ENCODE data around the gene PRR36. TPM values are rescaled to one million over a fixed set of nuclear protein-coding genes. Genes with fewer than 3 reads are reported as not detected.

PRR36 gene
- total and polyA plus RNA-seq, 2 donors (not counting 1 experiment from before 2014, with no cell fraction given), result 0.01 TPM; not detected in 1

DNA sequence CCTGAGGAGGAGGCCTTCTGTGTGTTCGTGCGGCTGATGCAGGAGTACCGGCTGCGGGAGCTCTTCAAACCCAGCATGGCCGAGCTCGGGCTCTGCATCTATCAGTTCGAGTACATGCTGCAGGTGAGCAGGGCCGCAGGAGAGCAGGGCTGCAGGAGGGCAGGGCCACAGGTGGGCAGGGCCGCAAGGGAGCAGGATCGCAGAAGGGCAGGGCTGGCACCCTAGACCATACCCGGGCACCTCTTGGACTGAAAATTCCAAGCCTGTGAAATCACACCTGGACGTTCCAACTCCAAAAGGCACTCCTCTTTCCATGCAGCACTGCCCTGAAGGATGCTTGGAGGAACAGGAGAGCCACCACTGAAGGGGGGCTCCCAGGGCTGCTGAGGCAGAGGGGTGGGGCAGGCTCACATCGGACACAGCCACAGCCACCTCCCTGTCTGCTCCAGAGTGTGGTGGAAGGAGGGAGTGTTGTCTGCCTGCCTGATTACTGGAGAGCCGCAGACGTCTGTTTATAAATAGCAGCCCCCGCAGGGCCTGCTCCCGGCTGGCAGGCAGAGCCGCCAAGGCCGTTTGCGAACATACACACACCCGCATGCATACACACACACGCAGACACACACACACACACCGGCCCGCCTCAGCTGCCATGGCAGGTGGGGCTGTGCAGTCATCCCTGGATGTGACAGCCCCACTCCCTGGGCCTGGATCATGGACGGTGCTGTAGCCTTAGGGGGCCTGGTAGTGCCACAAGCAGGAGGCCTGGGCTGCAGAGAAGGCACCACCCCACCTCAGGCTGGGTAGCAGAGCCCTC is 24.0 kb downstream of the PRR36 start:
- Mint-ChIP-seq H3K4me3 (no peak overlapping the region), H3K4me1 (peaks cover 8% of the 10 kb centered on the region), H3K27ac (no peak overlapping the region), H3K27me3 (peaks cover 2% of the 10 kb centered on the region), H3K9me3 (ENCODE audit: insufficient read depth) (no peaks in the 10 kb centered on the region)
- H3K27ac ChIP-seq (ENCODE audit: low read length in 2 of 2), result no peak overlapping the region
- H3K4me1 ChIP-seq (ENCODE audit: control insufficient read depth in 2 of 2, insufficient read depth in 2 of 2, low read length in 2 of 2), result peaks cover 6 to 7% of the 10 kb centered on the region in 2 donors
- no peaks in the 10 kb centered on the region for H3K79me2 ChIP-seq (ENCODE audit: control insufficient read depth, insufficient read depth, low read length)
- intact Hi-C loops (cut with micrococcal nuclease), result loop anchor here (5.0 kb wide), 1 partner anchor 92 kb away; the partner anchor contains the start of gene TIMM44
- WGBS (ENCODE audit: insufficient coverage), result 87% methylated on average over 25 of the region's 25 CpGs
- peaks cover 1% of the 10 kb centered on the region for H4K20me1 ChIP-seq (ENCODE audit: control insufficient read depth, insufficient read depth, low read length, poor library complexity, severe bottlenecking)
- no peak overlapping the region for H3K4me2 ChIP-seq (replicated peaks; ENCODE audit: low read depth, low read length, poor library complexity, severe bottlenecking)
- no peak overlapping the region for H3K9ac ChIP-seq (ENCODE audit: low read length)
- H3K4me3 ChIP-seq (ENCODE audit: control extremely low read depth in 1 of 5, extremely low read depth in 1 of 5, insufficient read depth in 1 of 5, low read depth in 2 of 5, low read length in 4 of 5), result no peak overlapping the region
- POLR2A ChIA-PET, result interaction anchor here (0.5 kb wide), 1 partner anchor 186 kb away, joined by 3 read pairs; no protein-coding TSS in a partner anchor
- peaks cover 0 to 7% (median 0%) of the 10 kb centered on the region in 4 experiments for H3K27me3 ChIP-seq (replicated peaks in 1 of 4; ENCODE audit: control extremely low read depth in 1 of 4, control insufficient read depth in 3 of 4, insufficient read depth in 4 of 4, low read length in 3 of 4)
- ATAC-seq (ENCODE audit: low read depth) (no peak), DNase-seq (no peak)
- TF ChIP-seq EZH2 (IDR thresholded peaks at IDR 0.05; ENCODE audit: borderline replicate concordance, insufficient read depth, low read depth, low read length, poor library complexity, severe bottlenecking) (no peak), CTCF (IDR thresholded peaks at IDR 0.05) (no peak)
- H3K36me3 ChIP-seq (replicated peaks in 1 of 2; ENCODE audit: control extremely low read depth in 1 of 2, control insufficient read depth in 1 of 2, extremely low read depth in 1 of 2, insufficient read depth in 2 of 2, low read length in 1 of 2), result no peaks in the 10 kb centered on the region
- H3K9me3 ChIP-seq (ENCODE audit: control extremely low read depth in 1 of 3, control insufficient read depth in 2 of 3, insufficient read depth in 1 of 3, low read length in 2 of 3), result peaks cover 0 to 3% (median 0%) of the 10 kb centered on the region in 3 donors
- CTCF ChIA-PET, result no interaction called here
- H2AFZ ChIP-seq (ENCODE audit: insufficient read depth, low read depth, low read length, poor library complexity, severe bottlenecking), result no peak overlapping the region

GRCh38 chr19:7849631-7849999 is 24.6 kb downstream of the PRR36 start:
- Histone ChIP-seq H3K4me3 (ENCODE audit: control extremely low read depth in 1 of 5, extremely low read depth in 1 of 5, insufficient read depth in 1 of 5, low read depth in 2 of 5, low read length in 4 of 5) (no peak overlapping the region), H3K9ac (ENCODE audit: low read length) (no peak overlapping the region), H2AFZ (ENCODE audit: insufficient read depth, low read depth, low read length, poor library complexity, severe bottlenecking) (no peak overlapping the region), H3K4me1 (ENCODE audit: control insufficient read depth in 2 of 2, insufficient read depth in 2 of 2, low read length in 2 of 2) (peaks cover 6 to 7% of the 10 kb centered on the region in 2 donors), H3K4me2 (replicated peaks; ENCODE audit: low read depth, low read length, poor library complexity, severe bottlenecking) (no peak overlapping the region), H3K79me2 (ENCODE audit: control insufficient read depth, insufficient read depth, low read length) (no peaks in the 10 kb centered on the region), H3K9me3 (ENCODE audit: control extremely low read depth in 1 of 3, control insufficient read depth in 2 of 3, insufficient read depth in 1 of 3, low read length in 2 of 3) (peaks cover 0 to 3% (median 0%) of the 10 kb centered on the region in 3 donors), H3K27me3 (replicated peaks in 1 of 4; ENCODE audit: control extremely low read depth in 1 of 4, control insufficient read depth in 3 of 4, insufficient read depth in 4 of 4, low read length in 3 of 4) (peaks cover 0 to 6% (median 0%) of the 10 kb centered on the region in 4 experiments), H3K36me3 (replicated peaks in 1 of 2; ENCODE audit: control extremely low read depth in 1 of 2, control insufficient read depth in 1 of 2, extremely low read depth in 1 of 2, insufficient read depth in 2 of 2, low read length in 1 of 2) (no peaks in the 10 kb centered on the region), H4K20me1 (ENCODE audit: control insufficient read depth, insufficient read depth, low read length, poor library complexity, severe bottlenecking) (peaks cover 7% of the 10 kb centered on the region), H3K27ac (ENCODE audit: low read length in 2 of 2) (no peak overlapping the region)
- POLR2A ChIA-PET, result no interaction called here
- CTCF ChIA-PET, result no interaction called here
- Mint-ChIP-seq H3K4me1 (peaks cover 8% of the 10 kb centered on the region), H3K9me3 (ENCODE audit: insufficient read depth) (no peaks in the 10 kb centered on the region), H3K4me3 (no peak overlapping the region), H3K27me3 (no peaks in the 10 kb centered on the region), H3K27ac (no peak overlapping the region)
- intact Hi-C loops (cut with micrococcal nuclease), result no loop called here
- TF ChIP-seq CTCF (IDR thresholded peaks at IDR 0.05), result no peak
- TF ChIP-seq EZH2 (IDR thresholded peaks at IDR 0.05; ENCODE audit: borderline replicate concordance, insufficient read depth, low read depth, low read length, poor library complexity, severe bottlenecking), result no peak
- WGBS (ENCODE audit: insufficient coverage), result 90% methylated on average over 9 of the region's 9 CpGs
- DNase-seq, result no peak
- no peak for ATAC-seq (ENCODE audit: low read depth)
